ENCODE data around the gene MON2.

- TF ChIP-seq, protein P1, sequence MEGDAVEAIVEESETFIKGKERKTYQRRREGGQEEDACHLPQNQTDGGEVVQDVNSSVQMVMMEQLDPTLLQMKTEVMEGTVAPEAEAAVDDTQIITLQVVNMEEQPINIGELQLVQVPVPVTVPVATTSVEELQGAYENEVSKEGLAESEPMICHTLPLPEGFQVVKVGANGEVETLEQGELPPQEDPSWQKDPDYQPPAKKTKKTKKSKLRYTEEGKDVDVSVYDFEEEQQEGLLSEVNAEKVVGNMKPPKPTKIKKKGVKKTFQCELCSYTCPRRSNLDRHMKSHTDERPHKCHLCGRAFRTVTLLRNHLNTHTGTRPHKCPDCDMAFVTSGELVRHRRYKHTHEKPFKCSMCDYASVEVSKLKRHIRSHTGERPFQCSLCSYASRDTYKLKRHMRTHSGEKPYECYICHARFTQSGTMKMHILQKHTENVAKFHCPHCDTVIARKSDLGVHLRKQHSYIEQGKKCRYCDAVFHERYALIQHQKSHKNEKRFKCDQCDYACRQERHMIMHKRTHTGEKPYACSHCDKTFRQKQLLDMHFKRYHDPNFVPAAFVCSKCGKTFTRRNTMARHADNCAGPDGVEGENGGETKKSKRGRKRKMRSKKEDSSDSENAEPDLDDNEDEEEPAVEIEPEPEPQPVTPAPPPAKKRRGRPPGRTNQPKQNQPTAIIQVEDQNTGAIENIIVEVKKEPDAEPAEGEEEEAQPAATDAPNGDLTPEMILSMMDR (IDR thresholded peaks at IDR 0.05): no peak
- no peak for TF ChIP-seq POLR2A (IDR thresholded peaks at IDR 0.05)
Measured at GRCh38 chr12:62552906-62553556, 86.4 kb downstream of the MON2 start.

Data from lower leg skin (tissue), 3 donors.